ENCODE measurements around the gene PRDM1. TPM values are rescaled to one million over a fixed set of nuclear protein-coding genes. Genes with fewer than 3 reads are reported as not detected.

The PRDM1 gene
- total RNA-seq, 2 donors from 2014 or later: 1.3 to 2.6 TPM

DNA sequence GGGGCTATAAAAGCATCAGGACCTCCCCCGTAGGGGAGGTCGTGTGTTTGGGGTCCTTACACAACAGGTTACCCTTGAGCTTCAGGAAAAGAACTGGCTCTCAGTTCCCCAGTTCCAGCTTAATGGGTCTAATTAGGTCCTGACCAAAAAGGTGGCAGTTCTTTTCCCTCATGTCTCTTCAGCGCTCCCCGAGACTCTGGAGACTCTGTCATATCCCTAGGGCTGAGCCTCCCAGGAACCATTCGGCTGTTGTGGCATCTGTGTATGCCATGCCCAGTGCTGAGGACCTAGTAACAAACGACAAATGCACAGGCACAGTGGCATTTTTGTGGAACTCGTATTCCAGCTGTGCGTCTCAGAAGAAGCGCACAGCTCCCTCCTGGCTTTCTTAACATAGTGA, 14.6 kb downstream of the PRDM1 start:
- ATAC-seq (no peak), DNase-seq (no peak)
- 79 to 85% methylated on average over 9 of the region's 9 CpGs for WGBS, 2 donors
- Histone ChIP-seq H3K27ac (no peak overlapping the region), H3K4me3 (no peak overlapping the region), H3K9me3 (no peaks in the 10 kb centered on the region), H3K36me3 (replicated peaks in 1 of 2; ENCODE audit: insufficient read depth in 1 of 2, low read depth in 2 of 2) (no peaks in the 10 kb centered on the region), H3K4me1 (peaks cover 13% of the 10 kb centered on the region), H3K27me3 (no peaks in the 10 kb centered on the region)
- TF ChIP-seq POLR2A (IDR thresholded peaks at IDR 0.05) (no peak), CTCF (IDR thresholded peaks at IDR 0.05) (no peak)
- intact Hi-C loops (cut with DNase I): no loop called here

DNA sequence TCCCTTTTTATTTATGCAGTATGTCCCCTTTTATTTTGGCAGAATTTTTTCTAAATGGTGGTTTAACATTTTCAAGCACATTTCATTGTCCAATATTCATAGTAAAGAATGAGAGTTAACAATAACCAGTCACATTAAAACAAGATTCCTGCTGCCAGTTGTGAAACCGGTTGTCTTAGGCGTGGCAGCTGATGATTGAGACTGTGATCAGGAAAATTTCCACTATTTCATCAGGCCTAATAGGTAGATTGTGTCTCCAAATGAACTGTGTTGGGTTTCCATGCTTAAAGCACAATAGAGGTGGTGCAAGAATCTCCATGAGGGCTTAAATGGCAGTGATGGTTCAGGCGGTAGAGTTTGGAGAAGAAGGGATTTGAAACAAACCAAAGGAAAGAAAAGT, 15.3 kb downstream of the PRDM1 start:
- H3K4me3 ChIP-seq: no peak overlapping the region
- WGBS, 2 donors: 89% methylated on average over 3 of the region's 3 CpGs
- TF ChIP-seq POLR2A (IDR thresholded peaks at IDR 0.05): no peak
- TF ChIP-seq CTCF (IDR thresholded peaks at IDR 0.05): no peak
- DNase-seq (no peak), ATAC-seq (no peak)
- H3K36me3 ChIP-seq (replicated peaks in 1 of 2; ENCODE audit: insufficient read depth in 1 of 2, low read depth in 2 of 2): no peaks in the 10 kb centered on the region
- no peak overlapping the region for H3K27ac ChIP-seq
- intact Hi-C loops (cut with DNase I): no loop called here
- H3K9me3 ChIP-seq: no peaks in the 10 kb centered on the region
- peaks cover 13% of the 10 kb centered on the region for H3K4me1 ChIP-seq
- no peaks in the 10 kb centered on the region for H3K27me3 ChIP-seq

GRCh38 chr6:106102034-106102433, 15.9 kb downstream of the PRDM1 start:
- no peak for ATAC-seq
- H3K9me3 ChIP-seq: no peaks in the 10 kb centered on the region
- no peaks in the 10 kb centered on the region for H3K36me3 ChIP-seq (replicated peaks in 1 of 2; ENCODE audit: insufficient read depth in 1 of 2, low read depth in 2 of 2)
- 77 to 82% methylated on average over 5 of the region's 5 CpGs for WGBS, 2 donors
- no peak for TF ChIP-seq CTCF (IDR thresholded peaks at IDR 0.05)
- no peak for TF ChIP-seq POLR2A (IDR thresholded peaks at IDR 0.05)
- no peak overlapping the region for H3K4me3 ChIP-seq
- no peak overlapping the region for H3K27ac ChIP-seq
- no peak for DNase-seq
- intact Hi-C loops (cut with DNase I): no loop called here
- H3K27me3 ChIP-seq: no peaks in the 10 kb centered on the region
- peaks cover 13% of the 10 kb centered on the region for H3K4me1 ChIP-seq

DNA sequence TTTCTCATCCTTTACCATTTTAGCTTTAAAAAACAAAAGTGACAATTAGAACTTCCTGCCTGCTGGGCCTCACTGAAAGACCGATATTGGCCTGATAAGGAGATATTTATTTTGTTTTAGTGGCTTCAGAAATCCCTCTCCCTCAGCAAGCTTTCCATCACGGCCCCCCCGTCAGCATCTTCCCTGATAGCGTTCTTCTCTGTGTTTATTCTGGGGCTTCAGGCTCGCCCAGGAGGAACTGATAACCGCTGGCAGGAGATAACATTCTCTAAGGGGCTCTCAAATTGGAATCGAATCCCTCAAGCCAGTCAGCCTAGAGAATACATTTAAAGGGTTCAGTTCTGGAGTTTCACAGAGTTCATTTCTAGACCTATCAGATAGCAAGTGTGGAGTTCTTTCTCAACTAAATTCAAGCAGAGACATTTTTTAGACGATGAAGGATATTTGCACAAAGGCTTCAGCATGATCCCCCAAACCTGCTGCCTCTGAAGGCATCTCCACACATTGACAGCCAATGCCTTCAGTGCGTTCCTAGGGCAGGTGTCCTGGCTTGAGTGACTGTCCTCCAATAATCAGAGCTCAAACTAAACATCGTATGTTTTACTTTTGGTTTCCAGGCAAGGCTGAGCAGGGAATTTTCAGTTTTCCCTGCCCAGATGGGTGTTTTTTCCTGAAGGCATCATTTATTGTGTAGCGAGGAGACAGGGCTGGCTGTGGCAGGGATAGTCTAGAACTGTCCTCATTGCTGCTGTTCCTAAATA, 17.0 kb downstream of the PRDM1 start:
- no peak overlapping the region for H3K4me3 ChIP-seq
- H3K27ac ChIP-seq: no peak overlapping the region
- H3K36me3 ChIP-seq (replicated peaks in 1 of 2; ENCODE audit: insufficient read depth in 1 of 2, low read depth in 2 of 2): no peaks in the 10 kb centered on the region
- ATAC-seq (no peak), DNase-seq (no peak)
- H3K4me1 ChIP-seq: peaks cover 7% of the 10 kb centered on the region
- H3K9me3 ChIP-seq: no peaks in the 10 kb centered on the region
- whole genome bisulfite sequencing, 2 donors: 21 to 25% methylated on average over 11 of the region's 11 CpGs
- intact Hi-C loops (cut with DNase I): no loop called here
- no peaks in the 10 kb centered on the region for H3K27me3 ChIP-seq
- no peak for TF ChIP-seq POLR2A (IDR thresholded peaks at IDR 0.05)
- no peak for TF ChIP-seq CTCF (IDR thresholded peaks at IDR 0.05)

DNA sequence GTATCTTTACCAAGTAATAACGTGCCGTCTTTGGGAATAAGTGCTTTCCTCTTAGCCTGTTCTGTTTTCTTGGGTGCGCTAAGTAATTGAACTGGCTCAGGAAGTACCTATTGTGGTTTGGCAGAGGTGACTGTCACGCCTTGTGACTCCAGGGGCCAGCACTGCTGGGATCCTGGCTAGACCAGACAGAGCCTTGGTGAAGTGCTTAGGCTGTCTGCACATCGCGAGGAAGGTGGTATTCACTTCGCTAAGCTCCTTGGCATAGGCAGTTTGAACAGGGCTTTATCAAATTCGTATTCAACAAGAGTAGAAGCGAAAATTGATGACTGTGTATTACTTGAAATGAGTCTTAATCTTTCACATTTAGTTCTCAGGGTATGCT, 17.6 kb downstream of the PRDM1 start:
- 49 to 79% methylated on average over 9 of the region's 9 CpGs for WGBS, 2 donors
- no peak for ATAC-seq
- intact Hi-C loops (cut with DNase I): no loop called here
- Histone ChIP-seq H3K27me3 (no peaks in the 10 kb centered on the region), H3K27ac (no peak overlapping the region), H3K4me1 (peaks cover 2% of the 10 kb centered on the region), H3K9me3 (no peaks in the 10 kb centered on the region), H3K4me3 (no peak overlapping the region), H3K36me3 (replicated peaks in 1 of 2; ENCODE audit: insufficient read depth in 1 of 2, low read depth in 2 of 2) (no peaks in the 10 kb centered on the region)
- DNase-seq: no peak
- no peak for TF ChIP-seq CTCF (IDR thresholded peaks at IDR 0.05)
- no peak for TF ChIP-seq POLR2A (IDR thresholded peaks at IDR 0.05)

Data from body of pancreas (tissue), 4 donors.